GM19468 (cell line): ENCODE results near the gene PACRG.
"Not testable (repeated sequence)": the region's sequence is repeated elsewhere in the genome, so short reads cannot be mapped to it uniquely, and the experiment has no call there.

Experiments
- ATAC-seq: cut with Tn5 transposase; IDR thresholded peaks from one replicate; pipeline ENCODE4 v1.9.1; 2021; ENCODE audit warnings: mild to moderate bottlenecking, moderate library complexity, moderate number of reproducible peaks; ENCODE audit not compliant: unreplicated experiment; ENCODE audit errors: extremely low read depth

PACRG gene

GRCh38 chr6:162973151-162973872 lies 245.5 kb downstream of the PACRG start:
- ATAC-seq: no peak

GRCh38 chr6:162973980-162974379 lies 246.2 kb downstream of the PACRG start:
- ATAC-seq: no peak

GRCh38 chr6:162974685-162975084 lies 246.9 kb downstream of the PACRG start:
- ATAC-seq: no peak

GRCh38 chr6:162976141-162976540 lies 248.4 kb downstream of the PACRG start:
- ATAC-seq: no peak

- ATAC-seq: not testable (repeated sequence)
These were observed 255.5 kb downstream of the PACRG start for GRCh38 chr6:162983234-162983633.

GRCh38 chr6:162998777-162999176 lies 271.0 kb downstream of the PACRG start:
- ATAC-seq: no peak

- ATAC-seq: no peak
These were observed 272.0 kb downstream of the PACRG start for GRCh38 chr6:162999575-163000285.

GRCh38 chr6:163001330-163001729 lies 273.6 kb downstream of the PACRG start:
- peak; percentile 96 for ATAC-seq

- ATAC-seq: no peak
These were observed 280.4 kb downstream of the PACRG start for GRCh38 chr6:163008186-163008585.

- ATAC-seq: no peak
These were observed 280.9 kb downstream of the PACRG start for GRCh38 chr6:163008626-163009025.

- ATAC-seq: no peak
These were observed 282.4 kb downstream of the PACRG start for GRCh38 chr6:163010145-163010544.

GRCh38 chr6:163014736-163015135 lies 287.0 kb downstream of the PACRG start:
- no peak for ATAC-seq

GRCh38 chr6:163017801-163018200 lies 290.0 kb downstream of the PACRG start:
- ATAC-seq: no peak

- ATAC-seq: no peak
These were observed 292.2 kb downstream of the PACRG start for GRCh38 chr6:163019926-163020325.

GRCh38 chr6:163021054-163021453 lies 293.3 kb downstream of the PACRG start:
- ATAC-seq: no peak

GRCh38 chr6:163023700-163024099 lies 295.9 kb downstream of the PACRG start:
- no peak for ATAC-seq

GRCh38 chr6:163026893-163027292 lies 299.1 kb downstream of the PACRG start:
- no peak for ATAC-seq

GRCh38 chr6:163030980-163031379 lies 303.2 kb downstream of the PACRG start:
- no peak for ATAC-seq

- no peak for ATAC-seq
These were observed 304.2 kb downstream of the PACRG start for GRCh38 chr6:163031931-163032330.

GRCh38 chr6:163036160-163036645 lies 308.4 kb downstream of the PACRG start:
- no peak for ATAC-seq

GRCh38 chr6:163038317-163038716 lies 310.5 kb downstream of the PACRG start:
- no peak for ATAC-seq

GRCh38 chr6:163048345-163048744 lies 320.6 kb downstream of the PACRG start:
- no peak for ATAC-seq
